Chondrocyte (in vitro differentiated cells): ENCODE measurements around the gene RABL6. TPM values are rescaled to one million over a fixed set of nuclear protein-coding genes. Genes with fewer than 3 reads are reported as not detected.

Experiments used
- DNase-seq: peaks from one replicate; pipeline ENCODE4 v3.0.0; 2021; ENCODE audit warnings: mixed read lengths, low spot score
- H3K27ac Mint-ChIP-seq: one replicate; pipeline ENCODE4 v1.8.0; 2021; ENCODE audit warnings: mild to moderate bottlenecking, moderate library complexity, mixed read lengths; ENCODE audit not compliant: unreplicated experiment
- H3K27me3 Mint-ChIP-seq: 2 replicates; pipeline ENCODE4 v1.8.0; 2021; ENCODE audit warnings: low read depth, mixed read lengths
- H3K36me3 Mint-ChIP-seq: 2 replicates; pipeline ENCODE4 v1.8.0; 2021; ENCODE audit warnings: low read depth, mixed read lengths
- H3K4me1 Mint-ChIP-seq: 2 replicates; pipeline ENCODE4 v1.8.0; 2021; ENCODE audit warnings: low read depth, mild to moderate bottlenecking, mixed read lengths
- H3K4me3 Mint-ChIP-seq: one replicate; pipeline ENCODE4 v1.8.0; 2021; ENCODE audit warnings: mild to moderate bottlenecking, moderate library complexity, mixed read lengths; ENCODE audit not compliant: unreplicated experiment
- H3K9me3 Mint-ChIP-seq: 2 replicates; pipeline ENCODE4 v1.8.0; 2021; ENCODE audit warnings: low read depth, mixed read lengths
- long read RNA-seq: library from polyadenylated mRNA; stranded (forward); transcript quantifications from one replicate; pipeline ENCODE4 v2.0.0, GENCODE V29; 2021
- total RNA-seq: library from RNA; stranded (reverse); gene quantifications from 3 replicates; pipeline ENCODE4 v1.2.1, GENCODE V29; 2021
- TF ChIP-seq, protein P1 (sequence below): fragments of 200-600 bp; sonication (generic); IDR thresholded peaks from 2 replicates; pipeline ENCODE4 v1.5.0; 2021; ENCODE audit warnings: antibody characterized with exemption, mild to moderate bottlenecking, moderate library complexity

Gene RABL6, protein sequence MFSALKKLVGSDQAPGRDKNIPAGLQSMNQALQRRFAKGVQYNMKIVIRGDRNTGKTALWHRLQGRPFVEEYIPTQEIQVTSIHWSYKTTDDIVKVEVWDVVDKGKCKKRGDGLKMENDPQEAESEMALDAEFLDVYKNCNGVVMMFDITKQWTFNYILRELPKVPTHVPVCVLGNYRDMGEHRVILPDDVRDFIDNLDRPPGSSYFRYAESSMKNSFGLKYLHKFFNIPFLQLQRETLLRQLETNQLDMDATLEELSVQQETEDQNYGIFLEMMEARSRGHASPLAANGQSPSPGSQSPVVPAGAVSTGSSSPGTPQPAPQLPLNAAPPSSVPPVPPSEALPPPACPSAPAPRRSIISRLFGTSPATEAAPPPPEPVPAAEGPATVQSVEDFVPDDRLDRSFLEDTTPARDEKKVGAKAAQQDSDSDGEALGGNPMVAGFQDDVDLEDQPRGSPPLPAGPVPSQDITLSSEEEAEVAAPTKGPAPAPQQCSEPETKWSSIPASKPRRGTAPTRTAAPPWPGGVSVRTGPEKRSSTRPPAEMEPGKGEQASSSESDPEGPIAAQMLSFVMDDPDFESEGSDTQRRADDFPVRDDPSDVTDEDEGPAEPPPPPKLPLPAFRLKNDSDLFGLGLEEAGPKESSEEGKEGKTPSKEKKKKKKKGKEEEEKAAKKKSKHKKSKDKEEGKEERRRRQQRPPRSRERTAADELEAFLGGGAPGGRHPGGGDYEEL
- 61.5 to 71.8 TPM (median 62.2 TPM) in 3 replicates for total RNA-seq
- long read RNA-seq, transcript RABL6-204 (8 exons, 1,580 nt): minor isoform, 14 of 90 reads
- long read RNA-seq, transcript RABL6-201 (15 exons, 3,091 nt): major isoform, 35 of 90 reads
- long read RNA-seq, partial matches to known transcripts: 30 of 90 reads
- long read RNA-seq, other reads (novel, unspliced or antisense): 7 of 90 reads

DNA sequence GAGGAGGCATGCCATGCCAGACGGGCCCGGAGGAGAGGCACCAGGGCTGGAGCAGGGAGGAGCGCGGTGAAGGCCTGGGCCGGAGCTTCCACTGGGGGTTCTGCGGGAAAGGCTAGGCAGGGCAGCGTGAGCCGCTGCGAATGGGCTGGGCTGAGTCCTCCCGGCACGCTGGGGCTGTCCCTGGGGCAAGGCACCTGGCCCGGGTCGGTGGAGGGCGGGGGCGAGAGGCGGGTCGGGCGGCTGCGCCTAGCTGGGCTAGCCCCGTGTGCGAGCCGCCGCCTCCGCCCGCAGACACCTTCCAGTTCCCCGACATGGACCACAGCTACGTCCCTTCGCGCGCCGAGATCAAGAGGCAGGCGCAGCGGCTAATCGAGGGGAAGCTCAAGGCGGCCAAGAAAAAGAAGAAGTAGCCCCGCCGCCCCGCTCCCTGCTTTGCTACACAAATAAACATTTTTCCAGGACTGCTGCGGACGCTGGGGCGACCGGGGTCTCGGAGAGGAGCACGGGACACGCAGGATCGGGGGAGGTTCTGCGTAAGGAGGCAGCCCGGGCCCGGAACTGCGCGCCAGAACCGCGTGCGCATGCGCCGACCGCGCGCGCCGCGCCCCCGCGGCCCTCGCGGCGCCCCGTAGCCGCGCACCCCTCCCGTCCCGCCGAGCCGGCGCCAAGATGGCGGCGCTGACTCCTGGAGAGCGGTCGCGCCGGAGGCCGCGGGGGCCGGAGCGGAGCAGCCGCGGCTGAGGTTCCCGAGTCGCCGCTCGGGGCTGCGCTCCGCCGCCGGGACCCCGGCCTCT lies at the start of gene RABL6:
Gene RABL6 (plus strand): TSS at position 668 of the 794 bp plus-strand sequence. CDS start 249 bp downstream, outside the sequence.
- peaks cover 29% of the 10 kb centered on the region for H3K4me1 Mint-ChIP-seq
- no peaks in the 10 kb centered on the region for H3K9me3 Mint-ChIP-seq
- H3K27me3 Mint-ChIP-seq: peaks cover 5% of the 10 kb centered on the region
- peaks cover 9% of the 10 kb centered on the region for H3K36me3 Mint-ChIP-seq
- DNase-seq: peak; percentile 88
- H3K4me3 Mint-ChIP-seq: peak within 1 kb of the TSS; percentile 83
- peak within 1 kb of the TSS; percentile 79 for H3K27ac Mint-ChIP-seq
- TF ChIP-seq, protein P1, sequence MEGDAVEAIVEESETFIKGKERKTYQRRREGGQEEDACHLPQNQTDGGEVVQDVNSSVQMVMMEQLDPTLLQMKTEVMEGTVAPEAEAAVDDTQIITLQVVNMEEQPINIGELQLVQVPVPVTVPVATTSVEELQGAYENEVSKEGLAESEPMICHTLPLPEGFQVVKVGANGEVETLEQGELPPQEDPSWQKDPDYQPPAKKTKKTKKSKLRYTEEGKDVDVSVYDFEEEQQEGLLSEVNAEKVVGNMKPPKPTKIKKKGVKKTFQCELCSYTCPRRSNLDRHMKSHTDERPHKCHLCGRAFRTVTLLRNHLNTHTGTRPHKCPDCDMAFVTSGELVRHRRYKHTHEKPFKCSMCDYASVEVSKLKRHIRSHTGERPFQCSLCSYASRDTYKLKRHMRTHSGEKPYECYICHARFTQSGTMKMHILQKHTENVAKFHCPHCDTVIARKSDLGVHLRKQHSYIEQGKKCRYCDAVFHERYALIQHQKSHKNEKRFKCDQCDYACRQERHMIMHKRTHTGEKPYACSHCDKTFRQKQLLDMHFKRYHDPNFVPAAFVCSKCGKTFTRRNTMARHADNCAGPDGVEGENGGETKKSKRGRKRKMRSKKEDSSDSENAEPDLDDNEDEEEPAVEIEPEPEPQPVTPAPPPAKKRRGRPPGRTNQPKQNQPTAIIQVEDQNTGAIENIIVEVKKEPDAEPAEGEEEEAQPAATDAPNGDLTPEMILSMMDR: peak; percentile 11

DNA sequence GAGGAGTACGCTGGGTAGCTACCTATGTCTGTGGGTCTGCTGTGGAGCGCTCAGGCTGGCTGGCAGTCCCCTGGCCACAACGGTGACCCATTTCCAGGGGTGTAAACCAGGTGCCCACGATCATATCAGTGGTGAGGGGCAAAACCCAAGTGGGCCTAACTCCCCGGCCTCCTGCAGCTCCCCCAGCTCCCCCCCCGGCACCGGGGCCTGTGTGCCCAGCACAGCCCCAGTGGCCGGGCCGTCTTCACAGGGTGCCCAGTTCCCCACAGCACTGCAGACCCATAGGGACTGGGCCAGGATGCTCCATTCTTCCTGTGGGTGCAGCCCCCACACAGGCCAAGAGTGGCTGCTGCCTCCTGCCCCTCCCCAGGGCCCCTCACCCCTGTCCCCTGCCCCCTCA lies 48.7 kb upstream of the RABL6 start:
- H3K9me3 Mint-ChIP-seq: peaks cover 6% of the 10 kb centered on the region
- no peak for DNase-seq

DNA sequence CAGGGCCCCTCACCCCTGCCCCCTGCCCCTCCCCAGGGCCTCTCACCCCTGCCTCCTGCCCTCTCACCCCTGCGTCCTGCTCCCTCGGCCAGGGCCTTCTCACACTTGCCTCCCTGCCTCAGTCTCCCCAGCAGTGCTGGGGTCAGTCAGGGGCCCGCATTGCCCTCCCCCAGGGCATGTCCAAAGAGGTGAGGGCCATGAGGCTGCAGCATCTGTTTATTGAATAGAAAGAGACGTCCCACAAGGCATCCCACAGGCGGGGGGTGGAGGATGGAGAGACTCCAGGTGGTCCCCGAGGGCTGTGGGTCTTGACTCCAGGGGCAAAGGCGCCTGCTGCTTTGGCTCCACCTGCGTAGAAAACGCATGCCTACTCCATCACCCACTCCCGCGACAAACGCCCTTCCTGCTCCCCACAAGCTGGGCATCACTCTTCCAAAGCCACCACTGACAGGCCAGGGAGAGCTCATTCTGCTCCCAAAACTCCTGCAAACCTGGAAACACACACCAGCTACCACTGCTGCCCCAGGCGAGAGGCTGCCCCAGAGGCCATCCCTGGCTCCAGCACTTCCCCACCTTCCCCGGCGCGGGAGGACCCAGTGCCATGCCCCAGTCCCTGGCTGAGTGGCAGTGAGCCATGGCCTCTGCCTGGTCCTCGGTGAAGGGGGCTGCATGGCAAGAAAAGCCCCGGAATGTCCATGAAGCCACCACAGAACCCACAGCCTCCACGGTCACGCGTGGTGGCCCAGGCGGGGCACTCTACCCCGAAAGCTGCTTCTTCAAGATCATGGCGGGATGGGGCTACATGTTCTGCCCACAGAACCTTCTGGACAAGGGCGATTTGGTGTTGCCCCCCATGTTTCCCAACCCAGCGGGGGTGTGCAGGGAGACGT lies 48.1 kb upstream of the RABL6 start:
- Mint-ChIP-seq H3K27ac (no peak overlapping the region), H3K36me3 (no peaks in the 10 kb centered on the region), H3K4me1 (peaks cover 3% of the 10 kb centered on the region), H3K27me3 (no peaks in the 10 kb centered on the region), H3K9me3 (peaks cover 6% of the 10 kb centered on the region), H3K4me3 (no peak overlapping the region)
- DNase-seq: peak; percentile 71
- TF ChIP-seq, protein P1: no peak

More for the DNA sequence above, 48.7 kb upstream of the RABL6 start:
- Mint-ChIP-seq H3K4me3 (no peak overlapping the region), H3K27me3 (no peaks in the 10 kb centered on the region), H3K4me1 (peaks cover 3% of the 10 kb centered on the region), H3K36me3 (no peaks in the 10 kb centered on the region), H3K27ac (no peak overlapping the region)
- TF ChIP-seq, protein P1: no peak

DNA sequence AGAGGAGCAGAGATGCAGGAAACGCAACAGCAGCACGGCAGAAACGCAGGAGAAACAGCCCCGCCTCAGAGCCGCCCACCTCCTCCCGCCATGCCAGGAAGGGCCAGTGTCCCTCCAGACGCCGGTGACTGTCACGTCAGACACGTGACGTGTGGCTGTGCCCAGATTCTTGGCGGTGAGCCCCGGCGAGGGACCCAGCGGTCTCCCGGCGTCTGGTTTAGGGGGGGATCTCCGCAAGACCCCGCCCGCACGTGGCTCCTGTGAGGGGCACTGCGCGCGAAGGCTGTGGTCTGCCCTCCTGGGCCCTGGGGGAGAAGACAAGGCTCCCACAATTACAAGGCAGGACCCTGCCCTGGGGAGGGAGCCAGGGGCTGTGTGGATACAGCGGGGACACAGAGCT lies 47.3 kb upstream of the RABL6 start:
- H3K36me3 Mint-ChIP-seq: no peaks in the 10 kb centered on the region
- peaks cover 3% of the 10 kb centered on the region for H3K4me1 Mint-ChIP-seq
- DNase-seq: peak; percentile 91
- no peak overlapping the region for H3K4me3 Mint-ChIP-seq
- TF ChIP-seq, protein P1: no peak
- H3K9me3 Mint-ChIP-seq: peaks cover 5% of the 10 kb centered on the region
- no peaks in the 10 kb centered on the region for H3K27me3 Mint-ChIP-seq
- H3K27ac Mint-ChIP-seq: no peak overlapping the region
